SKM-1 treated with dmso at 0.1 percent for 144 hours (cell line): ENCODE data around the gene RYR3.

Source experiments
- DNase-seq: peaks from one replicate; lab custom pipeline; 2025; ENCODE audit not compliant: unreplicated experiment; lab: John Stamatoyannopoulos, UW

The RYR3 gene

GRCh38 chr15:33380406-33380805 is 69.6 kb downstream of the RYR3 start:
- DNase-seq, result no peak

DNA sequence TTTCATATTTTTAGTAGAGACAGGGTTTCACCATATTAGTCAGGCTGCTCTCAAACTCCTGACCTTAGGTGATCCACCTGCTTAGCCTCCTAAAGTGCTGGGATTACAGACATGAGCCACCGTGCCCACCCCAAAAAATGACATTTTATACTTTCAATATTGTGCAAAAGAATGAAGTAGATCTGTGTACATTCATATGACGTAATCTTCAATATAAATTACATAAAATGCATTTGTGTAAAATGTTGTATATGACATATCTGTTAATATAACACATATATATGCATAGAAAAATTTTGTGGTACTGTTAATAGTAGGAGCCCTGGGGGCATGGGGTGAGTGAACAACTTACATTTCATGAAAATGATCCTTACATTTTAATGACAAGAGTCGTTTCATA is 71.7 kb downstream of the RYR3 start:
- DNase-seq, result no peak

DNA sequence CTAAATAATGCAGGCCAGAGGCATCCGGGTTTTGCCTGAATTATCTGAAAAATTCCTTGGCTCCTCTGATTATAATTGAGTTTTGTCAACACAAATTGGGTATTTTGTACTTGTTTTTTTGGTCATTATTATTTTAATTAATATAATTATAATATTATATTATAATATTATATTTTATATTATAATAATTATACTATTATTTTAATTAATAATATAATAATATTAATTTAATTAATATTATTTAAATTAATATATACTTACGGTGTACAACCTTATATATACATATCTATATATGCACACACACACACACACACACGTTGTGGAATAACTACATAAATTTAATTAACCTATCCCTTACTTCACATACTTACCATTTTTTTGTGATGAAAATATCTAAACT is 73.5 kb downstream of the RYR3 start:
- no peak for DNase-seq

DNA sequence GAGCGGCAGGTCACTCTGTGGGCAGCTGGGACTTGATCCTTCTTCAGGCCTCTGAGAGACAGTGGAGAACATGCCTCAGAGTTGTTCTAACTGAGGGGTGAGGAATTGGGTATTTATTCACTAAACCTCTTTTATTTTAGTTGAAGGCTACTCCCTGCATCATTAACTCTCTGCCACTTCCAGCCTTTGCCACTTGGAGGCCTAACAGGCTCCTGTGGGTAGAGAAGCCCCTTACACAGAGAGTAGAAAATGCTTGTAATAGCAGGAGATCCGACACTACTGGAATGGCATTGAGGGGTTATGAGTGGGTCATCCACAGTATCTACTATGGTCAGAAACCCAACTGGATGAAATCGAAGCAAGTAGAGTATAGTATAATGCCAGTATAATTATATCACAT is 81.7 kb downstream of the RYR3 start:
- DNase-seq, result no peak

DNA sequence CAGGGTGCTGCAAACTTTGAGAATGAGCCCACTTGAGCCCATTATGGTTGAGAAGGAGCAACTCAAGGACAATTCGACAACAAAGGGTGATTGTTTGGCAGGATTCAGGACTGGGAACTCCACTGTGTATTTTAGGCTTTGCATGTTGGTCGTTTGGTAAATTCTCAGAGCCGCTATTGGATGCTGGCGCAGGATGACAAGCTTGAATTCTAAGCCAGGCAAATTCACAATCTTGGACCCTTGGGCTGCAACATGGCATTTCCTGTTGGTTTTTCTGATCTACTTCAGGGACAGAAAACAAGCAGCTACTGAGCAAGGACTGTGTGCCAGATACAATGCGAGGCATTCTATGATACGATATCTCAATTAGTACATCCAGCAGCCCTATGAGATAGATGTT is 82.8 kb downstream of the RYR3 start:
- DNase-seq, result no peak

GRCh38 chr15:33395321-33395720 is 84.6 kb downstream of the RYR3 start:
- DNase-seq, result no peak

DNA sequence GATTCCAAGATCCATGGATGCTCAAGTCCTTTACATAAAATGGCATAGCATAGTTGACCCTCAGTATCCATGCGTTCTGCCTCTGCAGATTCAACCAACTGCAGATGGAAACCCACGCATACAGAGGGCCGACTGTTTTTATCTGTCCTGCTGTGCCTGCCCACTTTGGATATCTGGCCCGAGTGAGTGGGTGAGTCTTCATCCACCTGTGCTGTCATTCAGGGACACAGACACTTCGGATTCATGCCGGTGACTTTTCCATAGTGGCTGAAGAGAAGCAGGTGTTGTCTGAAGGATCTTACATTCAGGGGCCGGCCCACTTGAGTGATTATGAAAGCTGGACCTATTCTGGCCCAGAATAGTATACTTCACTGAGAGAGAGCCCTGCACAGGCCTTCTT is 85.1 kb downstream of the RYR3 start:
- no peak for DNase-seq

DNA sequence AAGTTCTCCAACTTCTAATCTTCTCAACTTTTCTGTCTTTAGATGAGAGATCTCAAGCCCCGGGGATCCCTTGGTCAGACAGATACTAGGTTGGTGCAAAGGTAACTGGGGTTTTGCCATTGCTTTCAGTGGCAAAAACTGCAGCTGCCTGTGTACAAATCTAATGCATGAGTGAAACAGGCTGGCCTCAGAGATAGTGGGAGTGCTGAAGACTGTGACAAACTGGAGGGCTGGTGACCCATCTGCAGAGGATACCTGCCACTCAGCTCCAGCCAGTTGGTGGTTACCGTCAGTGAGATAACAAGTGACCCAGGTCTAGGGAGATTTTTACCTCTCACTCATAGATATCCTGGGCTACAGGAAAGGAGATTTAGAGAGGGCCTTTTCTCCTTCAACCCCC is 85.7 kb downstream of the RYR3 start:
- no peak for DNase-seq

GRCh38 chr15:33398555-33398954 is 87.8 kb downstream of the RYR3 start:
- DNase-seq, result no peak

- no peak for DNase-seq
Measured at GRCh38 chr15:33400941-33401340, 90.2 kb downstream of the RYR3 start.

DNA sequence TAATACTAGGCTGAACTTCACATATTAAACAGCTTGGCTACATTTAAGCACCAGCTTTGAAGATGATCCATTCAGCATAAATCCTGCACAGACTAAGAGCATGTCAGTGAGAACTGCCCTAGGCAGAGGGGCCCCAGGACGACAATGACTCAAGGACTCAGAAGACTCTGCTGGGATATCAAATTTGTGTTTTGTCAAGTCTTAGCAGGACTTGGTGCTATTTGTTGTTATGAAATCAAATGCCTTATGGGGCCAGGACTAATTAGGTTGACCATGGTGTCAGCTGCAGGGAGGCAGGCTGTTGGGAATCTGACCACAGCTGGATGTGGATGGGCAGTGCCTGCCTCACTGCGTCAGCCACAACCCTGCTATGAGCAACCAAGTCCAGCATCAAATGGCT is 91.8 kb downstream of the RYR3 start:
- no peak for DNase-seq

DNA sequence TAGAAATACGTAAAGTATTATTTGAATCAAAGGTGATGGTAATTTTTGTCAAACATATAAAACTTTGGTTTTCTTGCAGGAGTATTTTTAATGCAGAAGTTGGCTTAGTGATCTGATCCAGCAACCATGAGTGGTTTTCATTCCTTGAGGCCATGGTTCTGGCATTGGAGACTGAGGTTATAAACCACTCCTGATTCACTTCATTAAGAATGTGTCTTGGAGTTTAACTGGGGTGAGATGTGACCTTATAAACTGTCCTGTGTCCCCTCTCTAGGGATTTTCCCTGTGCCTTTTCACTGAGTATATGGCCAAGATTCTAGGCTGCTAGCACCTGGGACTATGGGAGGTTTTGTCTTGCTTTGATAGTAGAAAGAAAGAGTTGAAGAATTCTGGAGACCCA is 94.3 kb downstream of the RYR3 start:
- DNase-seq, result no peak

GRCh38 chr15:33411596-33412540 is 101.1 kb downstream of the RYR3 start:
- DNase-seq, result no peak

GRCh38 chr15:33419701-33420100 is 108.9 kb downstream of the RYR3 start:
- DNase-seq, result no peak

GRCh38 chr15:33424025-33424424 is 113.3 kb downstream of the RYR3 start:
- no peak for DNase-seq

- no peak for DNase-seq
Measured at GRCh38 chr15:33425142-33425541, 114.4 kb downstream of the RYR3 start.

DNA sequence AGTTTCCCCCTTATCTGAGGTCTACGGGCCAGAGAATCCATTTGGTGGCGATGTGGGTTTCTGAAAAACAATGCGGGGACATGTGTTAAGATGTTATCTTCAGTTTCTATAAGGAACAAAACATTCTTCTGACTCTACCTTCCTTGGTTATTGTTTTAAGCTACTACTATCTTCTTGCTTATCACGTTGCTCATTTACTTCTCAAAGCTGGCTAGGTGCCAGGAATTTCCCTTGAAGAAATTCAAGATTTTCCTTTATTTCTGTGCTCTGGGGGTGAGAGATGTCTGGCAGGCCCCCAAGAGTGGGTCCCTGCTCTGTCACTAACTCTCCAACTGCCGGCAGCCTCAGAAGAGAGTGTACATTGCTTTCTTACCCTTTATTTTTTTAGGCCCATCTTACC is 119.8 kb downstream of the RYR3 start:
- no peak for DNase-seq

DNA sequence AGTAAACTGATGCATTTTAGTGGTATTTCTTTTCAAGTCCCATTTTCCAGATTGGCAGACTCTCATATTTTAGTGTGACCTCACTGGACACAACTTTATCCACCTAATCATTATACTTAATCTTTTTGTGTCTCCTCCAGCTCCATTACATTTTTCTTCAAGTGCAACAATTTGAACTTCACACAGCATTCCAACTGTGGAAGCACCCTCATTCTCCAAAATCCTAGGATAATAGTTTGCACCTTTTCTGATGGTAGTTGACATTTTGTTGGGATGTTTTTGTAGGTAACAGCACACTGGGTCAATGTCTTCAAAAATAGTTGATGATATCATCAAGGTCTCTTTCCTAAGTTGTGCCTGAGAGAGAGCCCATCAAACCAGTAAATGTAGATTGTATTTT is 123.1 kb downstream of the RYR3 start:
- no peak for DNase-seq

DNA sequence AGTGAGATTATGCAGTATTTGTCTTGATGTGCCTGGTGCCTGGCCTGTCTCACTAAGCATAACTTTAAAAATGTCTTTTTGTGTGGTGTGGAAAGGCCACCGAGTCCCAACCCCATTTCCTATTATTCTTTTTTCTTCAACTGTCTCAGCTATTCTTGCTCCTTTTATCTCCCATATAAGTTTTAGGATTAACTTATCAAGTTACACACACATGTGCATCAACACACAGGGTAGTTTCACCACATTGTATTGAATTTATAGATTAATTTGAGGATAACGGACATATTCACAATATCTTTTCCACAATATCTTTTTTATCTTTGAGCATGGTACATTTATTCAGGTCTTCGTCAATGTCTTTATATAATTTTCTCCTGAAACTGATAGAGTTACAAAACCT is 127.6 kb downstream of the RYR3 start:
- no peak for DNase-seq

- DNase-seq, result no peak
Measured at GRCh38 chr15:33440900-33441299, 130.1 kb downstream of the RYR3 start.

DNA sequence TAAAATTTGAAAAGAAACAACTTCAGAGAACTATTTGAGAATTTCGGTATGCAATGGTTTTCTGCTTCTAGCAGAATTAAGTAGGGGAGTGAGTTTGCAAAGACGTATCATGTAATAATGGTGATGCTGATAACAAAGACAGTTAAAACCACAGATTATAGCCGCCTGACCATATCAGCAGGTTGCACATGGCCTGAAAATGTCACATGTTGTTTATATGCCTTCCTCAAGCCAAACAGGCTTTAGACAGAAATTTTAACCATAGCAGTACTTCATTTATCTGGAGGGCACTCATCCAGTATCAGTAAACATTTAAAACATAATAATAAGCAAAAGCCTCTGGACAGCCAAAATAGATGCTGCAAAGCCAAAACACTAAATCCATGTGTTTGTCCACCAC is 131.7 kb downstream of the RYR3 start:
- DNase-seq, result no peak

GRCh38 chr15:33443708-33444107 is 132.9 kb downstream of the RYR3 start:
- DNase-seq, result no peak

- no peak for DNase-seq
Measured at GRCh38 chr15:33445984-33446383, 135.2 kb downstream of the RYR3 start.
